Measurements from ENCODE around the gene CCNY. TPM values are rescaled to one million over a fixed set of nuclear protein-coding genes. Genes with fewer than 3 reads are reported as not detected.
"Not testable (repeated sequence)": the region's sequence is repeated elsewhere in the genome, so short reads cannot be mapped to it uniquely, and the experiment has no call there.

The CCNY gene
- total RNA-seq, 6 experiments from 2014 or later = 22.4 to 49.2 (median 41.4) TPM

GRCh38 chr10:35397953-35398352 is 61.6 kb downstream of the CCNY start:
- no peak for ATAC-seq
- Histone ChIP-seq H3K4me3 (no peak overlapping the region), H3K4me1 (peaks cover 0 to 33% (median 10%) of the 10 kb centered on the region in 4 donors), H3K9me3 (no peaks in the 10 kb centered on the region), H3K27me3 (no peaks in the 10 kb centered on the region), H3K36me3 (no peaks in the 10 kb centered on the region), H3K27ac (no peak overlapping the region)
- WGBS (ENCODE audit: insufficient coverage, low coverage, low lambda C conversion rate, missing lambda C conversion rate) = no CpG with 5 or more reads among the region's 4 CpGs
- DNase-seq = no peak
- intact Hi-C loops (cut with DNase I) = no loop called here
- no peak for TF ChIP-seq POLR2A (IDR thresholded peaks at IDR 0.05)
- TF ChIP-seq, protein P1, sequence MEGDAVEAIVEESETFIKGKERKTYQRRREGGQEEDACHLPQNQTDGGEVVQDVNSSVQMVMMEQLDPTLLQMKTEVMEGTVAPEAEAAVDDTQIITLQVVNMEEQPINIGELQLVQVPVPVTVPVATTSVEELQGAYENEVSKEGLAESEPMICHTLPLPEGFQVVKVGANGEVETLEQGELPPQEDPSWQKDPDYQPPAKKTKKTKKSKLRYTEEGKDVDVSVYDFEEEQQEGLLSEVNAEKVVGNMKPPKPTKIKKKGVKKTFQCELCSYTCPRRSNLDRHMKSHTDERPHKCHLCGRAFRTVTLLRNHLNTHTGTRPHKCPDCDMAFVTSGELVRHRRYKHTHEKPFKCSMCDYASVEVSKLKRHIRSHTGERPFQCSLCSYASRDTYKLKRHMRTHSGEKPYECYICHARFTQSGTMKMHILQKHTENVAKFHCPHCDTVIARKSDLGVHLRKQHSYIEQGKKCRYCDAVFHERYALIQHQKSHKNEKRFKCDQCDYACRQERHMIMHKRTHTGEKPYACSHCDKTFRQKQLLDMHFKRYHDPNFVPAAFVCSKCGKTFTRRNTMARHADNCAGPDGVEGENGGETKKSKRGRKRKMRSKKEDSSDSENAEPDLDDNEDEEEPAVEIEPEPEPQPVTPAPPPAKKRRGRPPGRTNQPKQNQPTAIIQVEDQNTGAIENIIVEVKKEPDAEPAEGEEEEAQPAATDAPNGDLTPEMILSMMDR (IDR thresholded peaks at IDR 0.05) = no peak

GRCh38 chr10:35398355-35398754 is 62.0 kb downstream of the CCNY start:
- no peaks in the 10 kb centered on the region for H3K36me3 ChIP-seq
- WGBS (ENCODE audit: insufficient coverage, low coverage, low lambda C conversion rate, missing lambda C conversion rate) = 78% methylated on average over 8 of the region's 8 CpGs
- no peaks in the 10 kb centered on the region for H3K27me3 ChIP-seq
- H3K4me1 ChIP-seq = peaks cover 0 to 29% (median 10%) of the 10 kb centered on the region in 4 donors
- TF ChIP-seq POLR2A (IDR thresholded peaks at IDR 0.05) = no peak
- peaks cover 0 to 2% (median 0%) of the 10 kb centered on the region in 4 donors for H3K9me3 ChIP-seq
- intact Hi-C loops (cut with DNase I) = no loop called here
- ATAC-seq = no peak
- no peak for DNase-seq
- no peak overlapping the region for H3K27ac ChIP-seq
- H3K4me3 ChIP-seq = no peak overlapping the region

DNA sequence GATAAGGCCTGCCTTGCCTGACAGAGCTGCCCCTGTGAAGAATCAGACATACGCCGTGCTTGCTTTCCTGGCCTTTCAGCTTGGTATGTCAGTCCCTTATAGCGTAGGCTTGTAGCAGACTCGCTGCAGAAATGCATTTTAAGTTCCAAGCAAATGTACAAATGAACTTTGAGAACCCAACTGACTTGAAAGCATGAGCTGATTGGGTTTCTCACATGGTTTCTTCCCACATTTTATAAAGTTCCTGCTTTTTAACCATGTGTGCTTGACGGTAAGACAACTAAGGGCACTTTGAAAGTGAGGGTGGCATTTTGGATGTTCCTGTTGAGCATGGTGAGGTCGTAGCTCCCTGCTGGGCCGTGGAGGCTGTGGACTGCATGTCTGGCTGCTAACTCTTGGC is 62.6 kb downstream of the CCNY start:
- peaks cover 0 to 26% (median 9%) of the 10 kb centered on the region in 4 donors for H3K4me1 ChIP-seq
- intact Hi-C loops (cut with DNase I) = no loop called here
- H3K27ac ChIP-seq = no peak overlapping the region
- H3K4me3 ChIP-seq = no peak overlapping the region
- ATAC-seq (no peak), DNase-seq (no peak)
- no peaks in the 10 kb centered on the region for H3K27me3 ChIP-seq
- no peaks in the 10 kb centered on the region for H3K36me3 ChIP-seq
- no peak for TF ChIP-seq POLR2A (IDR thresholded peaks at IDR 0.05)
- TF ChIP-seq, protein P1 (IDR thresholded peaks at IDR 0.05) = no peak
- WGBS (ENCODE audit: insufficient coverage, low coverage, low lambda C conversion rate, missing lambda C conversion rate) = 94% methylated on average over 5 of the region's 7 CpGs
- H3K9me3 ChIP-seq = peaks cover 0 to 3% (median 0%) of the 10 kb centered on the region in 4 donors

DNA sequence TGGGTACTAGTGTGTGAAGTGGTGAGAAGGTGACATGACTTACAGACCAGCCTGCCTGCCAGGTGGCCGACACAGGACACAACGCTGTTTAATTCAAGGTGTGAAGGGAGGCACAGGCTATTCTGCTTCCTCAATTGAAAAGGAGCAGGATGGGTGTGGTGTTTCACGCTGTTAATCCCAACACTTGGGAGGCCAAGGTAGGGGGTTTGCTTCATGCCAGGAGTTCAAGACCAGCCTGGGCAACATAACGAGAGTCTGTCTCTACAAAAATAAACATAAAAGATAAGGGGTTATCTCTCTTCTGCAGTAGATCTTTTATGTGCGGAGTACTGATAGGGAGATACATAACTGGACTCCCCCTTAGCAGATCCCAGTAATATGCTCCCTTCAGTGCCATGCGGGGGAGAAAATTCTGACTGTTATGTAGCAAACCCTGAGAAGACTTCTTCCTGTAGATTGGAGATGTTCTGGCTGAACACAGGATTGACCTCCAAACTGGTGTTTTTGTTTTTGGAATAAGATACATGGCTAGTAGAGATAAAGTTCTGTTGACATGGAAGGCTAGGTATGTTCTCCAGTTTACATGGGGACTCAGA is 63.2 kb downstream of the CCNY start:
- Histone ChIP-seq H3K9me3 (peaks cover 0 to 3% (median 0%) of the 10 kb centered on the region in 4 donors), H3K4me3 (no peak overlapping the region), H3K4me1 (peaks cover 0 to 20% (median 6%) of the 10 kb centered on the region in 4 donors), H3K36me3 (no peaks in the 10 kb centered on the region), H3K27me3 (no peaks in the 10 kb centered on the region), H3K27ac (no peak overlapping the region)
- intact Hi-C loops (cut with DNase I) = no loop called here
- WGBS (ENCODE audit: insufficient coverage, low coverage, low lambda C conversion rate, missing lambda C conversion rate) = 55% methylated on average over 4 of the region's 6 CpGs
- DNase-seq = no peak
- TF ChIP-seq POLR2A (IDR thresholded peaks at IDR 0.05) = no peak
- TF ChIP-seq, protein P1 (IDR thresholded peaks at IDR 0.05) = no peak
- ATAC-seq = no peak

GRCh38 chr10:35400595-35401268 is 64.4 kb downstream of the CCNY start:
- Histone ChIP-seq H3K9me3 (peaks cover 0 to 3% (median 0%) of the 10 kb centered on the region in 4 donors), H3K4me3 (no peak overlapping the region), H3K27ac (no peak overlapping the region), H3K4me1 (peaks cover 0 to 13% (median 3%) of the 10 kb centered on the region in 4 donors), H3K27me3 (no peaks in the 10 kb centered on the region), H3K36me3 (no peaks in the 10 kb centered on the region)
- TF ChIP-seq POLR2A (IDR thresholded peaks at IDR 0.05) = no peak
- TF ChIP-seq, protein P1 (IDR thresholded peaks at IDR 0.05) = no peak
- WGBS (ENCODE audit: insufficient coverage, low coverage, low lambda C conversion rate, missing lambda C conversion rate) = 85% methylated on average over 7 of the region's 8 CpGs
- DNase-seq (no peak), ATAC-seq (no peak)
- intact Hi-C loops (cut with DNase I) = no loop called here

DNA sequence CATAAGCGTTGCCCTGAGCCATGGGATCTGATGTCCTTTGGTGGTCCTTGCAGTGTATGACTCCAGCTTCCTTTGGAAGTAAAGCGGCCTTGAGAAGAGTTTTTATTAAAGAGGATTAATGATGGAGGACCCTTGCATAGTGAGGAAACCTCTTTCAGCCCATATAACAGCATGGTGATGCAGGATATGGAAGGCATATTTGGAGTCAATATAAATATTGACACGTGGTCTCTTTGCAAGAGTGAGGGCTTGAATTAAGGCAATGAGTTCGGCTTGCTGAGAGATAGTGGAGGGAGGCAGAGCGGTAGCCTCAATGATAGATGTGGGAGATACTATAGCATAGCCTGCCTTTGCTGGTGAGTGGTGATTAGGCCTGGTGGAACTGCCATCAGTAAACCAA is 67.2 kb downstream of the CCNY start:
- H3K9me3 ChIP-seq; H3K27ac ChIP-seq; H3K4me3 ChIP-seq; H3K36me3 ChIP-seq; H3K27me3 ChIP-seq; intact Hi-C loops (cut with DNase I); H3K4me1 ChIP-seq; ATAC-seq; DNase-seq: not testable (repeated sequence)
- WGBS (ENCODE audit: insufficient coverage, low coverage, low lambda C conversion rate, missing lambda C conversion rate) = 98% methylated on average over 5 of the region's 5 CpGs

- DNase-seq; H3K27ac ChIP-seq; H3K27me3 ChIP-seq; ATAC-seq; H3K9me3 ChIP-seq; H3K4me3 ChIP-seq; H3K4me1 ChIP-seq; intact Hi-C loops (cut with DNase I); H3K36me3 ChIP-seq: not testable (repeated sequence)
- WGBS (ENCODE audit: insufficient coverage, low coverage, low lambda C conversion rate, missing lambda C conversion rate) = 60% methylated on average over 2 of the region's 2 CpGs
Measured at GRCh38 chr10:35404077-35404476, 67.8 kb downstream of the CCNY start.
